MM.1S (cell line): ENCODE data around the gene TNFRSF8.

ENCODE experiments used
- DNase-seq: peaks from one replicate; pipeline ENCODE4 v3.0.0-alpha.2; 2015
- H2AFZ ChIP-seq: fragments of 300-600 bp; sonication (generic); 2 replicates; pipeline ENCODE4 v1.6.0; 2016; ENCODE audit warnings: antibody characterized with exemption, low read length
- H3F3A ChIP-seq: fragments of 300-600 bp; sonication (generic); 2 replicates; pipeline ENCODE4 v1.6.1; 2016; ENCODE audit warnings: mild to moderate bottlenecking, antibody characterized with exemption, low read length, moderate library complexity, mixed read lengths; ENCODE audit not compliant: insufficient read depth
- H3K27ac ChIP-seq: fragments of 300-600 bp; sonication (generic); 2 replicates; pipeline ENCODE4 v1.5.1; 2016; ENCODE audit warnings: mild to moderate bottlenecking, low read length
- H3K27me3 ChIP-seq: fragments of 300-600 bp; sonication (generic); replicated peaks from 2 replicates; pipeline ENCODE4 v1.6.0; 2016; ENCODE audit warnings: low read length; ENCODE audit not compliant: insufficient read depth
- H3K36me3 ChIP-seq: fragments of 300-600 bp; sonication (generic); replicated peaks from 2 replicates; pipeline ENCODE4 v1.6.1; 2016; ENCODE audit warnings: mild to moderate bottlenecking, low read length, mixed read lengths; ENCODE audit not compliant: insufficient read depth
- H3K4me1 ChIP-seq: fragments of 300-600 bp; sonication (generic); 2 replicates; pipeline ENCODE4 v1.6.1; 2016; ENCODE audit warnings: low read length, mixed read lengths
- H3K4me2 ChIP-seq: fragments of 300-600 bp; sonication (generic); 2 replicates; pipeline ENCODE4 v1.6.0; 2016; ENCODE audit warnings: low read depth, low read length
- H3K4me3 ChIP-seq: fragments of 300-600 bp; sonication (generic); 2 replicates; pipeline ENCODE4 v1.5.1; 2016; ENCODE audit warnings: low read length, mixed read lengths
- H3K79me2 ChIP-seq: fragments of 300-600 bp; sonication (generic); 2 replicates; pipeline ENCODE4 v1.6.1; 2016; ENCODE audit warnings: mixed run types, low read length, mixed read lengths
- H3K9ac ChIP-seq: fragments of 300-600 bp; sonication (generic); 2 replicates; pipeline ENCODE4 v1.6.1; 2016; ENCODE audit warnings: low read length, mixed read lengths
- H3K9me2 ChIP-seq: fragments of 300-600 bp; sonication (generic); replicated peaks from 2 replicates; pipeline ENCODE4 v1.6.1; 2016; ENCODE audit warnings: mild to moderate bottlenecking, low read length, mixed read lengths; ENCODE audit not compliant: insufficient read depth
- H3K9me3 ChIP-seq: fragments of 300-600 bp; sonication (generic); replicated peaks from 2 replicates; pipeline ENCODE4 v1.6.1; 2016; ENCODE audit warnings: mild to moderate bottlenecking, low read length, mixed read lengths; ENCODE audit not compliant: insufficient read depth
- H4K20me1 ChIP-seq: fragments of 300-600 bp; sonication (generic); 2 replicates; pipeline ENCODE4 v1.6.1; 2016; ENCODE audit warnings: mild to moderate bottlenecking, low read length, moderate library complexity, mixed read lengths; ENCODE audit not compliant: insufficient read depth
- EZH2 ChIP-seq: fragments of 300-600 bp; sonication (generic); optimal IDR thresholded peaks from 2 replicates; pipeline ENCODE3; 2017; ENCODE audit warnings: low read depth, mild to moderate bottlenecking, antibody characterized with exemption, low read length, mixed read lengths
- EZH2phosphoT487 ChIP-seq: fragments of 300-600 bp; sonication (generic); IDR thresholded peaks from 2 replicates; pipeline ENCODE4 v1.6.1; 2018; ENCODE audit warnings: antibody characterized with exemption, low read length
- TF ChIP-seq, protein P1 (sequence below): fragments of 300-600 bp; sonication (generic); IDR thresholded peaks from 2 replicates; pipeline ENCODE4 v1.5.1; 2016; ENCODE audit warnings: antibody characterized with exemption, low read length, mixed read lengths

TNFRSF8 gene

DNA sequence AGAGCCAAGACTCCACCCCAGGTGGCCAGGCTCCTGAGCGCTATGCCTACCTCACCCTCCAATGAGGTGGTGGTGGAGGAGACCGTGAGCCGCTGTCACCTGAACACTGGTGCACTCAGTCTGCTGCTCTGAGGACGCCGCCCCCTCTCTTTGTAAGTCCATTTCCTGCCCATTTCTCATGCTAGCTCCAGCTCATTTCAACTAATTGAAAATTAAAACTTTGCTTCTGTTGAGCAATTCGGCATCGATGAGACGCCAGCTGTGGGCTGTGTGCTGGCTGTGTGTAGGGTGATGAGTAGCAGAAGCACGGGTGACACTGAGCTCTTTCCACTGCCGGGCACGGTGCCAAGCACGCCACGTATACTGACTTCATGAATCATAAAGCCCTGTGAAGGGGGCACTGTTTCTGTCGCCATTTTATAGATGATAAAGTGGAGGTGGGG is 114.9 kb downstream of the TNFRSF8 start:
- Histone ChIP-seq H3K9ac (no peak overlapping the region), H3K9me3 (no peaks in the 10 kb centered on the region), H2AFZ (no peak overlapping the region), H3K4me2 (no peak overlapping the region), H3K4me3 (no peak overlapping the region), H4K20me1 (no peaks in the 10 kb centered on the region), H3K27ac (no peak overlapping the region), H3K36me3 (no peaks in the 10 kb centered on the region), H3F3A (no peaks in the 10 kb centered on the region), H3K79me2 (peaks cover 9% of the 10 kb centered on the region; the same call in 1 of the 2 replicates), H3K9me2 (no peaks in the 10 kb centered on the region), H3K27me3 (no peaks in the 10 kb centered on the region), H3K4me1 (no peaks in the 10 kb centered on the region)
- TF ChIP-seq EZH2, result no peak
- TF ChIP-seq EZH2phosphoT487, result no peak
- DNase-seq, result no peak

DNA sequence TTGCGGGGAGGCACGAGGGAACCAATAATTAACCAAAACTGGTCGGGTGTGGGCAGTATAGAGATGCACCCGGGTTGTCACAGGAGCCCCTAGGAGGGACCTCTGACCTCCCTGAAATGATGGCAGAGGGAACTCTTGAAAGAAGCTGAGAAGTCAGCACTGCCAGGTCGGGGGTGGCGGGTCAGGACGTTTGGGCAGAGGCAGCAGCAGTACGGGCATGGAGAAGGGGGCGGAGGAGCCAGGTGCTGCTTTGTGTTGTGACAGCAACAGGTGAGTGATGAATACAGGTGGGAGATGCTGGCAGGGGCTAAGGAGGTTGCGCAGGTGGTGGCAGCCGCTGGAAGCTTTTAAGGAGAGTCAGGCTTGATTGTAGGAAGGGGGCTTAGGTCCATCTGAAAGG is 115.4 kb downstream of the TNFRSF8 start:
- H3K27me3 ChIP-seq, result no peaks in the 10 kb centered on the region
- H3K9ac ChIP-seq, result no peak overlapping the region
- H4K20me1 ChIP-seq, result no peaks in the 10 kb centered on the region
- no peaks in the 10 kb centered on the region for H3F3A ChIP-seq
- H3K4me3 ChIP-seq, result no peak overlapping the region
- peaks cover 5% of the 10 kb centered on the region; the same call in 1 of the 2 replicates for H3K79me2 ChIP-seq
- no peak for DNase-seq
- no peak overlapping the region for H3K27ac ChIP-seq
- no peaks in the 10 kb centered on the region for H3K4me1 ChIP-seq
- no peaks in the 10 kb centered on the region for H3K9me2 ChIP-seq
- TF ChIP-seq, protein P1, sequence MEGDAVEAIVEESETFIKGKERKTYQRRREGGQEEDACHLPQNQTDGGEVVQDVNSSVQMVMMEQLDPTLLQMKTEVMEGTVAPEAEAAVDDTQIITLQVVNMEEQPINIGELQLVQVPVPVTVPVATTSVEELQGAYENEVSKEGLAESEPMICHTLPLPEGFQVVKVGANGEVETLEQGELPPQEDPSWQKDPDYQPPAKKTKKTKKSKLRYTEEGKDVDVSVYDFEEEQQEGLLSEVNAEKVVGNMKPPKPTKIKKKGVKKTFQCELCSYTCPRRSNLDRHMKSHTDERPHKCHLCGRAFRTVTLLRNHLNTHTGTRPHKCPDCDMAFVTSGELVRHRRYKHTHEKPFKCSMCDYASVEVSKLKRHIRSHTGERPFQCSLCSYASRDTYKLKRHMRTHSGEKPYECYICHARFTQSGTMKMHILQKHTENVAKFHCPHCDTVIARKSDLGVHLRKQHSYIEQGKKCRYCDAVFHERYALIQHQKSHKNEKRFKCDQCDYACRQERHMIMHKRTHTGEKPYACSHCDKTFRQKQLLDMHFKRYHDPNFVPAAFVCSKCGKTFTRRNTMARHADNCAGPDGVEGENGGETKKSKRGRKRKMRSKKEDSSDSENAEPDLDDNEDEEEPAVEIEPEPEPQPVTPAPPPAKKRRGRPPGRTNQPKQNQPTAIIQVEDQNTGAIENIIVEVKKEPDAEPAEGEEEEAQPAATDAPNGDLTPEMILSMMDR, result no peak
- TF ChIP-seq EZH2 (no peak), EZH2phosphoT487 (no peak)
- no peak overlapping the region for H2AFZ ChIP-seq
- no peak overlapping the region for H3K4me2 ChIP-seq
- H3K9me3 ChIP-seq, result no peaks in the 10 kb centered on the region
- H3K36me3 ChIP-seq, result no peaks in the 10 kb centered on the region

DNA sequence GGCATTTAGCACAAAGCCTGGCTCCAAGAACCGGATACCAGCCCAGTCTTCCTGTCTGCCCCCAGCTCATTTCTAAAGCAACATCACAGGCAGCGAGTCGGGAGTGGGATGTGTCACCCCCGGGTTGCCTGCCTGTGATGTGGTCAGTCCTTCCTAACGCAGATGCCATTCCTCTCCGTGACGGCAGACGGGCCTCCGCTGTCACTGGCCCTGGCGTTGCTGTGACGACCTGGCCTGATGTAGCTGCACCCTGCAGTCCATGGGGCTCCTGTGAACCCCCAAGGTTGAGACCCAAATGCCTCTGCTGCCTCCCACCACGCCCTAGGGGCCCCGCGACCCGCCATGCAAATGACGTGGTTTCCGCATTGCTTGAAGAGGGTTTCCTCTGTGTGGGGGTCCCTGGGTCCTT is 116.0 kb downstream of the TNFRSF8 start:
- H3K79me2 ChIP-seq, result 0 out of 2 replicates have a peak, but pooled peaks cover 3% of the 10 kb centered on the region
- H4K20me1 ChIP-seq, result no peaks in the 10 kb centered on the region
- H3K4me3 ChIP-seq, result no peak overlapping the region
- no peak overlapping the region for H3K27ac ChIP-seq
- H3K9me3 ChIP-seq, result no peaks in the 10 kb centered on the region
- no peaks in the 10 kb centered on the region for H3K9me2 ChIP-seq
- H3K27me3 ChIP-seq, result no peaks in the 10 kb centered on the region
- no peak overlapping the region for H3K9ac ChIP-seq
- TF ChIP-seq EZH2, result no peak
- no peak overlapping the region for H3K4me2 ChIP-seq
- H2AFZ ChIP-seq, result no peak overlapping the region
- no peaks in the 10 kb centered on the region for H3F3A ChIP-seq
- H3K36me3 ChIP-seq, result no peaks in the 10 kb centered on the region
- H3K4me1 ChIP-seq, result no peaks in the 10 kb centered on the region
- DNase-seq, result no peak

DNA sequence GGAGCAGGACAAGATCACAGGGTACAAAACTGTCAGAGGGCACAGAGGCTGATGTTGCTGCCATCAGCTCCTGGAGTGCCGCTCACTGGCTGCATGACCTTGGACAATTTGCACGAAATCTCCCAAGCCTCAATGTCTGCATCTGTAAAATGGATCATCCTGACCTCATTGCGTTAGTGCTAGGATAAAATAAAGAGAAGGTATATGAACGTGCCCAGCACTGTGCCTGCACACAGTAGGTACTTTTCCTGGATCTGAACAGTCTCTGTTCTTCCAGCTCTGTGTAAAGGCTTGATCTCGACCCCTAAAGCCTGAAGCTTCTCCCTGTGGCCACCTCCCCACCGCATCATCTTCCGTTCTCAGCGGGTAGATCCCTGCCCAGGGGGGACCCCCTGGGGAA is 116.6 kb downstream of the TNFRSF8 start:
- Histone ChIP-seq H3K4me3 (no peak overlapping the region), H2AFZ (no peak overlapping the region), H3K27me3 (no peaks in the 10 kb centered on the region), H3K4me2 (no peak overlapping the region), H3K9me2 (no peaks in the 10 kb centered on the region), H3K9ac (no peak overlapping the region), H3K9me3 (no peaks in the 10 kb centered on the region), H4K20me1 (no peaks in the 10 kb centered on the region), H3K27ac (no peak overlapping the region), H3K36me3 (no peaks in the 10 kb centered on the region), H3K4me1 (no peaks in the 10 kb centered on the region), H3F3A (no peaks in the 10 kb centered on the region), H3K79me2 (0 out of 2 replicates have a peak, but pooled peaks cover under 1% of the 10 kb centered on the region)
- TF ChIP-seq, protein P1, result no peak
- no peak for TF ChIP-seq EZH2
- DNase-seq, result no peak
